Measurements from ENCODE around the gene AKAP8L. TPM values are rescaled to one million over a fixed set of nuclear protein-coding genes. Genes with fewer than 3 reads are reported as not detected.

The AKAP8L gene
- total and polyA plus RNA-seq, 10 of the 15 experiments (the other 5 are each of a cell fraction or from before 2014, with no cell fraction given) = 0.66 to 64.3 (median 40.0) TPM

DNA sequence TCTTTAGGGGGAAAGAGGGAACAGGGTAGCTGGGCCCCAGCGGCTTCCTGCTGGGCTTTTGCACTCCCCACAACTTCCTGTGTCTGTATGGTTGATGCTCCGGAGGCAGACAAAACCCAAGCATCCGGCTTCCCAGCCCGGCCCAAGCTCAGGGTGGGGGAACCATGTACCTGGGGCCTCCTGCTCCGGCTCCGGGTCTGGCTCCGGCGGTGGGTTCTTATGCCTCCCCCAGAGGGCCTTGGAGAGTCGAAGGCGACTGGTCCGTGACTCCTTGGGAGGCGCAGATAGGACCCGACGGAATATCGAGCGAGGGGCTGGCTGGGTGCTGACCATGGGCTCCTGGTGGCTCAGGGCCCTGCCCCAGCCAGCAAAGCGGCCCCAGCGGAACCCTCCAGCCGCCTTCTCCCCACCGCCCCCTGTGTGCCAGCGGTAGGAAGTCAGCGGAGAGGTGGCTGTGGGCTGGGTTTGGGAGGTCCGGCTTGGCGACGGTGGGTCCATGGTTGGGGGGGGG, 45.1 kb upstream of the AKAP8L start (continued):
- TF ChIP-seq, protein P1, sequence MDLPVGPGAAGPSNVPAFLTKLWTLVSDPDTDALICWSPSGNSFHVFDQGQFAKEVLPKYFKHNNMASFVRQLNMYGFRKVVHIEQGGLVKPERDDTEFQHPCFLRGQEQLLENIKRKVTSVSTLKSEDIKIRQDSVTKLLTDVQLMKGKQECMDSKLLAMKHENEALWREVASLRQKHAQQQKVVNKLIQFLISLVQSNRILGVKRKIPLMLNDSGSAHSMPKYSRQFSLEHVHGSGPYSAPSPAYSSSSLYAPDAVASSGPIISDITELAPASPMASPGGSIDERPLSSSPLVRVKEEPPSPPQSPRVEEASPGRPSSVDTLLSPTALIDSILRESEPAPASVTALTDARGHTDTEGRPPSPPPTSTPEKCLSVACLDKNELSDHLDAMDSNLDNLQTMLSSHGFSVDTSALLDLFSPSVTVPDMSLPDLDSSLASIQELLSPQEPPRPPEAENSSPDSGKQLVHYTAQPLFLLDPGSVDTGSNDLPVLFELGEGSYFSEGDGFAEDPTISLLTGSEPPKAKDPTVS (IDR thresholded peaks at IDR 0.05; ENCODE audit: low read depth, low read length) = no peak
- TF ChIP-seq, protein P2, sequence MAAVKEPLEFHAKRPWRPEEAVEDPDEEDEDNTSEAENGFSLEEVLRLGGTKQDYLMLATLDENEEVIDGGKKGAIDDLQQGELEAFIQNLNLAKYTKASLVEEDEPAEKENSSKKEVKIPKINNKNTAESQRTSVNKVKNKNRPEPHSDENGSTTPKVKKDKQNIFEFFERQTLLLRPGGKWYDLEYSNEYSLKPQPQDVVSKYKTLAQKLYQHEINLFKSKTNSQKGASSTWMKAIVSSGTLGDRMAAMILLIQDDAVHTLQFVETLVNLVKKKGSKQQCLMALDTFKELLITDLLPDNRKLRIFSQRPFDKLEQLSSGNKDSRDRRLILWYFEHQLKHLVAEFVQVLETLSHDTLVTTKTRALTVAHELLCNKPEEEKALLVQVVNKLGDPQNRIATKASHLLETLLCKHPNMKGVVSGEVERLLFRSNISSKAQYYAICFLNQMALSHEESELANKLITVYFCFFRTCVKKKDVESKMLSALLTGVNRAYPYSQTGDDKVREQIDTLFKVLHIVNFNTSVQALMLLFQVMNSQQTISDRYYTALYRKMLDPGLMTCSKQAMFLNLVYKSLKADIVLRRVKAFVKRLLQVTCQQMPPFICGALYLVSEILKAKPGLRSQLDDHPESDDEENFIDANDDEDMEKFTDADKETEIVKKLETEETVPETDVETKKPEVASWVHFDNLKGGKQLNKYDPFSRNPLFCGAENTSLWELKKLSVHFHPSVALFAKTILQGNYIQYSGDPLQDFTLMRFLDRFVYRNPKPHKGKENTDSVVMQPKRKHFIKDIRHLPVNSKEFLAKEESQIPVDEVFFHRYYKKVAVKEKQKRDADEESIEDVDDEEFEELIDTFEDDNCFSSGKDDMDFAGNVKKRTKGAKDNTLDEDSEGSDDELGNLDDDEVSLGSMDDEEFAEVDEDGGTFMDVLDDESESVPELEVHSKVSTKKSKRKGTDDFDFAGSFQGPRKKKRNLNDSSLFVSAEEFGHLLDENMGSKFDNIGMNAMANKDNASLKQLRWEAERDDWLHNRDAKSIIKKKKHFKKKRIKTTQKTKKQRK (IDR thresholded peaks at IDR 0.05; ENCODE audit: low read depth, low read length) = no peak
- TF ChIP-seq CBX5 (IDR thresholded peaks at IDR 0.05; ENCODE audit: low read depth) (no peak), BMI1 (IDR thresholded peaks at IDR 0.05; ENCODE audit: borderline replicate concordance) (no peak), SMC3 (IDR thresholded peaks at IDR 0.05; ENCODE audit: borderline replicate concordance, low read length) (no peak), SP1 (IDR thresholded peaks at IDR 0.05; ENCODE audit: low read depth, low read length) (peak; percentile 10), ZSCAN29 (IDR thresholded peaks at IDR 0.05) (no peak), RAD21 (IDR thresholded peaks at IDR 0.05; ENCODE audit: insufficient read depth, low read depth, low read length) (no peak), GABPA (IDR thresholded peaks at IDR 0.05; ENCODE audit: low read depth) (peak; percentile 91), TARDBP (IDR thresholded peaks at IDR 0.05; ENCODE audit: borderline replicate concordance) (no peak), MTA2 (IDR thresholded peaks at IDR 0.05; ENCODE audit: low read depth) (no peak)
- TF ChIP-seq, protein P3, sequence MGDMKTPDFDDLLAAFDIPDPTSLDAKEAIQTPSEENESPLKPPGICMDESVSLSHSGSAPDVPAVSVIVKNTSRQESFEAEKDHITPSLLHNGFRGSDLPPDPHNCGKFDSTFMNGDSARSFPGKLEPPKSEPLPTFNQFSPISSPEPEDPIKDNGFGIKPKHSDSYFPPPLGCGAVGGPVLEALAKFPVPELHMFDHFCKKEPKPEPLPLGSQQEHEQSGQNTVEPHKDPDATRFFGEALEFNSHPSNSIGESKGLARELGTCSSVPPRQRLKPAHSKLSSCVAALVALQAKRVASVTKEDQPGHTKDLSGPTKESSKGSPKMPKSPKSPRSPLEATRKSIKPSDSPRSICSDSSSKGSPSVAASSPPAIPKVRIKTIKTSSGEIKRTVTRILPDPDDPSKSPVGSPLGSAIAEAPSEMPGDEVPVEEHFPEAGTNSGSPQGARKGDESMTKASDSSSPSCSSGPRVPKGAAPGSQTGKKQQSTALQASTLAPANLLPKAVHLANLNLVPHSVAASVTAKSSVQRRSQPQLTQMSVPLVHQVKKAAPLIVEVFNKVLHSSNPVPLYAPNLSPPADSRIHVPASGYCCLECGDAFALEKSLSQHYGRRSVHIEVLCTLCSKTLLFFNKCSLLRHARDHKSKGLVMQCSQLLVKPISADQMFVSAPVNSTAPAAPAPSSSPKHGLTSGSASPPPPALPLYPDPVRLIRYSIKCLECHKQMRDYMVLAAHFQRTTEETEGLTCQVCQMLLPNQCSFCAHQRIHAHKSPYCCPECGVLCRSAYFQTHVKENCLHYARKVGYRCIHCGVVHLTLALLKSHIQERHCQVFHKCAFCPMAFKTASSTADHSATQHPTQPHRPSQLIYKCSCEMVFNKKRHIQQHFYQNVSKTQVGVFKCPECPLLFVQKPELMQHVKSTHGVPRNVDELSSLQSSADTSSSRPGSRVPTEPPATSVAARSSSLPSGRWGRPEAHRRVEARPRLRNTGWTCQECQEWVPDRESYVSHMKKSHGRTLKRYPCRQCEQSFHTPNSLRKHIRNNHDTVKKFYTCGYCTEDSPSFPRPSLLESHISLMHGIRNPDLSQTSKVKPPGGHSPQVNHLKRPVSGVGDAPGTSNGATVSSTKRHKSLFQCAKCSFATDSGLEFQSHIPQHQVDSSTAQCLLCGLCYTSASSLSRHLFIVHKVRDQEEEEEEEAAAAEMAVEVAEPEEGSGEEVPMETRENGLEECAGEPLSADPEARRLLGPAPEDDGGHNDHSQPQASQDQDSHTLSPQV (IDR thresholded peaks at IDR 0.05) = no peak
- TF ChIP-seq, protein P4, sequence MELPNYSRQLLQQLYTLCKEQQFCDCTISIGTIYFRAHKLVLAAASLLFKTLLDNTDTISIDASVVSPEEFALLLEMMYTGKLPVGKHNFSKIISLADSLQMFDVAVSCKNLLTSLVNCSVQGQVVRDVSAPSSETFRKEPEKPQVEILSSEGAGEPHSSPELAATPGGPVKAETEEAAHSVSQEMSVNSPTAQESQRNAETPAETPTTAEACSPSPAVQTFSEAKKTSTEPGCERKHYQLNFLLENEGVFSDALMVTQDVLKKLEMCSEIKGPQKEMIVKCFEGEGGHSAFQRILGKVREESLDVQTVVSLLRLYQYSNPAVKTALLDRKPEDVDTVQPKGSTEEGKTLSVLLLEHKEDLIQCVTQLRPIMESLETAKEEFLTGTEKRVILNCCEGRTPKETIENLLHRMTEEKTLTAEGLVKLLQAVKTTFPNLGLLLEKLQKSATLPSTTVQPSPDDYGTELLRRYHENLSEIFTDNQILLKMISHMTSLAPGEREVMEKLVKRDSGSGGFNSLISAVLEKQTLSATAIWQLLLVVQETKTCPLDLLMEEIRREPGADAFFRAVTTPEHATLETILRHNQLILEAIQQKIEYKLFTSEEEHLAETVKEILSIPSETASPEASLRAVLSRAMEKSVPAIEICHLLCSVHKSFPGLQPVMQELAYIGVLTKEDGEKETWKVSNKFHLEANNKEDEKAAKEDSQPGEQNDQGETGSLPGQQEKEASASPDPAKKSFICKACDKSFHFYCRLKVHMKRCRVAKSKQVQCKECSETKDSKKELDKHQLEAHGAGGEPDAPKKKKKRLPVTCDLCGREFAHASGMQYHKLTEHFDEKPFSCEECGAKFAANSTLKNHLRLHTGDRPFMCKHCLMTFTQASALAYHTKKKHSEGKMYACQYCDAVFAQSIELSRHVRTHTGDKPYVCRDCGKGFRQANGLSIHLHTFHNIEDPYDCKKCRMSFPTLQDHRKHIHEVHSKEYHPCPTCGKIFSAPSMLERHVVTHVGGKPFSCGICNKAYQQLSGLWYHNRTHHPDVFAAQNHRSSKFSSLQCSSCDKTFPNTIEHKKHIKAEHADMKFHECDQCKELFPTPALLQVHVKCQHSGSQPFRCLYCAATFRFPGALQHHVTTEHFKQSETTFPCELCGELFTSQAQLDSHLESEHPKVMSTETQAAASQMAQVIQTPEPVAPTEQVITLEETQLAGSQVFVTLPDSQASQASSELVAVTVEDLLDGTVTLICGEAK (IDR thresholded peaks at IDR 0.05; ENCODE audit: borderline replicate concordance) = peak; percentile 93
- TF ChIP-seq, protein P5, sequence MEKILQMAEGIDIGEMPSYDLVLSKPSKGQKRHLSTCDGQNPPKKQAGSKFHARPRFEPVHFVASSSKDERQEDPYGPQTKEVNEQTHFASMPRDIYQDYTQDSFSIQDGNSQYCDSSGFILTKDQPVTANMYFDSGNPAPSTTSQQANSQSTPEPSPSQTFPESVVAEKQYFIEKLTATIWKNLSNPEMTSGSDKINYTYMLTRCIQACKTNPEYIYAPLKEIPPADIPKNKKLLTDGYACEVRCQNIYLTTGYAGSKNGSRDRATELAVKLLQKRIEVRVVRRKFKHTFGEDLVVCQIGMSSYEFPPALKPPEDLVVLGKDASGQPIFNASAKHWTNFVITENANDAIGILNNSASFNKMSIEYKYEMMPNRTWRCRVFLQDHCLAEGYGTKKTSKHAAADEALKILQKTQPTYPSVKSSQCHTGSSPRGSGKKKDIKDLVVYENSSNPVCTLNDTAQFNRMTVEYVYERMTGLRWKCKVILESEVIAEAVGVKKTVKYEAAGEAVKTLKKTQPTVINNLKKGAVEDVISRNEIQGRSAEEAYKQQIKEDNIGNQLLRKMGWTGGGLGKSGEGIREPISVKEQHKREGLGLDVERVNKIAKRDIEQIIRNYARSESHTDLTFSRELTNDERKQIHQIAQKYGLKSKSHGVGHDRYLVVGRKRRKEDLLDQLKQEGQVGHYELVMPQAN (conservative IDR thresholded peaks at IDR 0.05) = peak; percentile 45; the same call in 1 of the 2 replicates
